Transverse colon (tissue), 4 donors: ENCODE data around the gene CCBE1.

Source experiments
- CTCF ChIP-seq, 5 experiments: fragments of 200-600 bp in 3 of 5; fragments of 450-650 bp in 2 of 5; sonication (generic) in 3 of 5; IDR thresholded peaks; 1 replicate in 2 of 5; 2 replicates in 3 of 5; pipeline ENCODE4 v1.5.1; 2016 to 2017; ENCODE audit warnings: antibody characterized with exemption in 5 of 5, inconsistent platforms in 3 of 5, mild to moderate bottlenecking in 2 of 5, moderate library complexity in 1 of 5
- POLR2A ChIP-seq: fragments of 450-650 bp; IDR thresholded peaks from one replicate; pipeline ENCODE4 v1.6.1; 2016; ENCODE audit warnings: antibody characterized with exemption, mild to moderate bottlenecking, moderate library complexity
- POLR2AphosphoS5 ChIP-seq, 3 donors: sonication (generic); formaldehyde crosslinking; IDR thresholded peaks; one replicate each; pipeline ENCODE4 v1.6.1; 2016; ENCODE audit warnings: antibody characterized with exemption in 3 of 3

GRCh38 chr18:59699061-59699460 lies 1.8 kb upstream of the CCBE1 start:
- no peak for TF ChIP-seq CTCF (IDR thresholded peaks at IDR 0.05)
- TF ChIP-seq POLR2AphosphoS5 (IDR thresholded peaks at IDR 0.05), result no peak
- no peak for TF ChIP-seq POLR2A
